ENCODE data around the gene CYP19A1.

CYP19A1 gene

GRCh38 chr15:51252671-51253070, 85.7 kb downstream of the CYP19A1 start:
- peak; percentile 41 for DNase-seq

- no peak for DNase-seq
Measured at GRCh38 chr15:51251556-51251955, 86.8 kb downstream of the CYP19A1 start.

- DNase-seq: no peak
Measured at GRCh38 chr15:51250217-51251011, 88.0 kb downstream of the CYP19A1 start.

GRCh38 chr15:51245628-51246027, 92.8 kb downstream of the CYP19A1 start:
- DNase-seq: no peak

GRCh38 chr15:51244423-51244869, 94.0 kb downstream of the CYP19A1 start:
- DNase-seq: peak; percentile 96

- DNase-seq: peak; percentile 37
Measured at GRCh38 chr15:51243774-51244173, 94.6 kb downstream of the CYP19A1 start.

- DNase-seq: no peak
Measured at GRCh38 chr15:51240066-51240465, 98.3 kb downstream of the CYP19A1 start.

- no peak for DNase-seq
Measured at GRCh38 chr15:51237816-51238215, 100.6 kb downstream of the CYP19A1 start.

GRCh38 chr15:51234176-51234927, 104.0 kb downstream of the CYP19A1 start:
- no peak for DNase-seq

GRCh38 chr15:51232581-51232980, 105.8 kb downstream of the CYP19A1 start:
- DNase-seq: no peak

- peak; percentile 34 for DNase-seq
Measured at GRCh38 chr15:51229907-51230330, 108.5 kb downstream of the CYP19A1 start.

- peak; percentile 94 for DNase-seq
Measured at GRCh38 chr15:51227940-51228732, 110.3 kb downstream of the CYP19A1 start.

- DNase-seq: no peak
Measured at GRCh38 chr15:51226576-51227210, 111.7 kb downstream of the CYP19A1 start.

GRCh38 chr15:51224428-51224827, 114.0 kb downstream of the CYP19A1 start:
- no peak for DNase-seq

GRCh38 chr15:51223771-51224229, 114.6 kb downstream of the CYP19A1 start:
- DNase-seq: peak; percentile 90

- no peak for DNase-seq
Measured at GRCh38 chr15:51218299-51218938, 120.0 kb downstream of the CYP19A1 start.

- DNase-seq: no peak
Measured at GRCh38 chr15:51212909-51213308, 125.5 kb downstream of the CYP19A1 start.

GRCh38 chr15:51212239-51212638, 126.2 kb downstream of the CYP19A1 start:
- DNase-seq: no peak

GRCh38 chr15:51205050-51205975, 133.1 kb downstream of the CYP19A1 start:
- no peak for DNase-seq

- no peak for DNase-seq
Measured at GRCh38 chr15:51203797-51204196, 134.6 kb downstream of the CYP19A1 start.

GRCh38 chr15:51202783-51203182, 135.6 kb downstream of the CYP19A1 start:
- DNase-seq: peak; percentile 83
